Stimulated activated CD8-positive, alpha-beta memory T cell treated with anti-CD3 and anti-CD28 coated beads, Interleukin-4, amount 100 ng/mL, for 24 hours (primary cell): Measurements from ENCODE around the gene NEU1.
"Not testable (repeated sequence)": the region's sequence is repeated elsewhere in the genome, so short reads cannot be mapped to it uniquely, and the experiment has no call there.

ENCODE experiments used
- DNase-seq: peaks from one replicate; pipeline ENCODE4 v3.0.0-alpha.2; 2020; ENCODE audit warnings: low read depth

NEU1 gene

DNA sequence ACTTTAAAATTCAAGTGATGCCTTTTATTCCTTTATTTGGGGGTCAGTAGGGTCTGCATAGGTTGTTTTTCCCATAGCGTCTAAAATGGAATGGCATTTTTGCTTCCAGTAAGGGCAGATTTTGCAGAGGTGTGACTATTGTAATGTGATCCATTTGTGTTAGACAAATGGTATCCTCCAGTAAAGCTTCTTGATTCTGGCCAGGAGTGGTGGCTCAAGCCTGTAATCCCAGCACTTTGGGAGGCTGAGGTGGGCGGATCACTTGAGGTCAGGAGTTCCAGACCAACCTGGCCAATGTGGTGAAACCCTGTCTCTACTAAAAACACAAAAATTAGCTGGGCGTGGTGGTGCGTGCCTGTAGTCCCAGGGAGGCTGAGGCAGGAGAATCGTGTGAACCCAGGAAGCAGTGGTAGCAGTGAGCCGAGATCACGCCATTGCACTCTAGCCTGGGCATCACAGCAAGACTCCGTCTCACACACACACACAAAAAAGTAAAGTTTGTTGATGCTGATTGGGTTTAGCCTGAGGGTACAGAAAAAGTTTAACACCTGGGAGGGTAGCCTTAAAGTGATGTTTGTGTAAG is 44.6 kb downstream of the NEU1 start:
- not testable (repeated sequence) for DNase-seq

DNA sequence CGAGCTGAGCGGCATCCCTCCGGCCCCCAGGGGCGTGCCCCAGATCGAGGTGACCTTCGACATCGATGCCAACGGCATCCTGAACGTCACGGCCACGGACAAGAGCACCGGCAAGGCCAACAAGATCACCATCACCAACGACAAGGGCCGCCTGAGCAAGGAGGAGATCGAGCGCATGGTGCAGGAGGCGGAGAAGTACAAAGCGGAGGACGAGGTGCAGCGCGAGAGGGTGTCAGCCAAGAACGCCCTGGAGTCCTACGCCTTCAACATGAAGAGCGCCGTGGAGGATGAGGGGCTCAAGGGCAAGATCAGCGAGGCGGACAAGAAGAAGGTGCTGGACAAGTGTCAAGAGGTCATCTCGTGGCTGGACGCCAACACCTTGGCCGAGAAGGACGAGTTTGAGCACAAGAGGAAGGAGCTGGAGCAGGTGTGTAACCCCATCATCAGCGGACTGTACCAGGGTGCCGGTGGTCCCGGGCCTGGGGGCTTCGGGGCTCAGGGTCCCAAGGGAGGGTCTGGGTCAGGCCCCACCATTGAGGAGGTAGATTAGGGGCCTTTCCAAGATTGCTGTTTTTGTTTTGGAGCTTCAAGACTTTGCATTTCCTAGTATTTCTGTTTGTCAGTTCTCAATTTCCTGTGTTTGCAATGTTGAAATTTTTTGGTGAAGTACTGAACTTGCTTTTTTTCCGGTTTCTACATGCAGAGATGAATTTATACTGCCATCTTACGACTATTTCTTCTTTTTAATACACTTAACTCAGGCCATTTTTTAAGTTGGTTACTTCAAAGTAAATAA is 45.3 kb downstream of the NEU1 start:
- DNase-seq: not testable (repeated sequence)

DNA sequence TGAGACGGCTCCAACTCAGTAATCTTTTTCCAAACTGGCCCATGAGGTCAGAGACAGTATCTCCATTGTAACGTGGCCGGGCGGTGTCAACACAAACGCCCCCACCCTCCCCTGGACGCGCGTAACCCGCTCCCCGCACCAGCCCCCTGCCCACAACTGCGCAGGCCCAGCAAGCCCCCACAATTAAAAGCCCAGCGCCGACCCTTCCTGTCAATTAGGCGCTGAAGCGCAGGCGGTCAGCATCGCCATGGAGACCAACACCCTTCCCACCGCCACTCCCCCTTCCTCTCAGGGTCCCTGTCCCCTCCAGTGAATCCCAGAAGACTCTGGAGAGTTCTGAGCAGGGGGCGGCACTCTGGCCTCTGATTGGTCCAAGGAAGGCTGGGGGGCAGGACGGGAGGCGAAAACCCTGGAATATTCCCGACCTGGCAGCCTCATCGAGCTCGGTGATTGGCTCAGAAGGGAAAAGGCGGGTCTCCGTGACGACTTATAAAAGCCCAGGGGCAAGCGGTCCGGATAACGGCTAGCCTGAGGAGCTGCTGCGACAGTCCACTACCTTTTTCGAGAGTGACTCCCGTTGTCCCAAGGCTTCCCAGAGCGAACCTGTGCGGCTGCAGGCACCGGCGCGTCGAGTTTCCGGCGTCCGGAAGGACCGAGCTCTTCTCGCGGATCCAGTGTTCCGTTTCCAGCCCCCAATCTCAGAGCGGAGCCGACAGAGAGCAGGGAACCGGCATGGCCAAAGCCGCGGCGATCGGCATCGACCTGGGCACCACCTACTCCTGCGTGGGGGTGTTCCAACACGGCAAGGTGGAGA is 47.4 kb downstream of the NEU1 start, which contains the start of the genes HSPA1A and HSPA1L:
Gene HSPA1A (plus strand): TSS at position 519 of the 814 bp plus-strand sequence. CDS start 214 bp downstream, at position 733.
Gene HSPA1L (minus strand): TSS at position 259 of the 814 bp plus-strand sequence. CDS start 3,311 bp downstream, outside the sequence.
- DNase-seq: peak; percentile 45

- peak; percentile 49 for DNase-seq
Measured at GRCh38 chr6:31814677-31815024, 48.0 kb downstream of the NEU1 start.

GRCh38 chr6:31813465-31813849 is 49.2 kb downstream of the NEU1 start:
- DNase-seq: no peak

GRCh38 chr6:31811645-31812044 is 51.0 kb downstream of the NEU1 start:
- no peak for DNase-seq

GRCh38 chr6:31808599-31808998 is 54.0 kb downstream of the NEU1 start:
- not testable (repeated sequence) for DNase-seq
